K562 (cell line): ENCODE data around the gene PPL. TPM values are rescaled to one million over a fixed set of nuclear protein-coding genes. Genes with fewer than 3 reads are reported as not detected.

Experiments
- ATAC-seq: fragments of 200-7000 bp; cut with Tn5 transposase; 3 replicates; pipeline ENCODE4 v1.9.1; 2020; ENCODE audit warnings: moderate library complexity
- BruUV-seq: library from RNA; stranded (reverse); fragments of 400-500 nt; replicated peaks from 2 replicates; lab custom pipeline; 2021; lab: Mats Ljungman, UMichigan
- CTCF ChIA-PET: fragments of 300-600 bp; formaldehyde crosslinking; extraction: SDS; loops from one replicate; lab custom pipeline; 2021; ENCODE audit warnings: low intra/inter-chr PET ratio; lab: Yijun Ruan, JAX
- POLR2A ChIA-PET: fragments of 300-600, 350-650 bp; sonication (Branson Sonifier 250); formaldehyde crosslinking; extraction: SDS; loops from one replicate; lab custom pipeline; 2021; ENCODE audit warnings: antibody characterized with exemption, inconsistent platforms; lab: Yijun Ruan, JAX
- DNase-seq, 4 experiments: peaks; one replicate each; pipeline versions ENCODE4 v3.0.0 to v3.0.0-alpha.2; 2011 to 2018; ENCODE audit warnings: low spot score in 3 of 4, mixed read lengths in 3 of 4; ENCODE audit errors: extremely low read depth in 1 of 4
- FAIRE-seq: peaks from 2 replicates; lab custom pipeline; 2011; peaks lifted over from hg19 to GRCh38; lab: Jason Lieb, UNC
- H2AFZ ChIP-seq: 2 replicates; pipeline ENCODE4 v1.6.0; 2011; ENCODE audit warnings: low read depth, low read length, control low read depth, inconsistent platforms
- H3K27ac ChIP-seq: fragments of 200-600 bp; 3 replicates; pipeline ENCODE4 v1.8.0; 2011; ENCODE audit warnings: low read depth, mild to moderate bottlenecking, control low read depth, inconsistent platforms, low read length, moderate library complexity, mixed read lengths; ENCODE audit errors: extremely low read depth
- H3K27me3 ChIP-seq, 2 experiments: fragments of 300-600 bp in 1 of 2; 2 replicates in 1 of 2; 3 replicates in 1 of 2; pipeline versions ENCODE4 v1.6.0 to v1.8.0; 2011; ENCODE audit warnings: inconsistent platforms in 2 of 2, low read length in 2 of 2, mild to moderate bottlenecking in 1 of 2, mixed read lengths in 1 of 2, moderate library complexity in 1 of 2; ENCODE audit not compliant: control insufficient read depth in 2 of 2, insufficient read depth in 2 of 2
- H3K36me3 ChIP-seq: fragments of 300-600 bp; 3 replicates; pipeline ENCODE4 v1.8.0; 2011; ENCODE audit warnings: mild to moderate bottlenecking, low read length, inconsistent platforms; ENCODE audit not compliant: control insufficient read depth, insufficient read depth
- H3K4me1 ChIP-seq, 2 experiments: fragments of 200-600 bp in 1 of 2; replicated peaks in 1 of 2; 2 replicates in 1 of 2; 3 replicates in 1 of 2; pipeline versions ENCODE4 v1.5.1 to v1.8.0; 2011; ENCODE audit warnings: inconsistent platforms in 2 of 2, low read length in 2 of 2, mild to moderate bottlenecking in 1 of 2, mixed read lengths in 1 of 2, moderate library complexity in 1 of 2; ENCODE audit not compliant: control insufficient read depth in 2 of 2, insufficient read depth in 2 of 2
- H3K4me2 ChIP-seq: 2 replicates; pipeline ENCODE4 v1.6.1; 2011; ENCODE audit warnings: low read length, control low read depth, inconsistent platforms, mixed read lengths; ENCODE audit not compliant: insufficient read depth
- H3K4me3 ChIP-seq: fragments of 200-600 bp; sonication (generic), shearing (Covaris generic); 2 replicates; pipeline ENCODE4 v1.5.1; 2016; ENCODE audit warnings: control low read depth, inconsistent platforms
- H3K79me2 ChIP-seq: fragments of 200-600 bp; 3 replicates; pipeline ENCODE4 v1.8.0; 2011; ENCODE audit warnings: low read length, inconsistent platforms; ENCODE audit not compliant: control insufficient read depth, insufficient read depth
- H3K9ac ChIP-seq, 2 experiments: 2 replicates each; pipeline versions ENCODE4 v1.6.0 to v1.6.1; 2011; ENCODE audit warnings: low read depth in 2 of 2, low read length in 2 of 2, control low read depth in 1 of 2, inconsistent platforms in 1 of 2, mild to moderate bottlenecking in 1 of 2, mixed read lengths in 1 of 2; ENCODE audit not compliant: insufficient read depth in 1 of 2
- H3K9me1 ChIP-seq: one replicate; pipeline ENCODE4 v1.6.0; 2011; ENCODE audit warnings: inconsistent platforms, mild to moderate bottlenecking, low read length, moderate library complexity; ENCODE audit not compliant: control insufficient read depth, insufficient read depth
- H3K9me3 ChIP-seq: replicated peaks from 2 replicates; pipeline ENCODE4 v1.5.1; 2011; ENCODE audit warnings: low read depth, low read length, inconsistent platforms; ENCODE audit not compliant: control insufficient read depth, insufficient read depth
- H4K20me1 ChIP-seq: replicated peaks from 2 replicates; pipeline ENCODE4 v1.6.1; 2011; ENCODE audit warnings: low read length, inconsistent platforms, mixed read lengths; ENCODE audit not compliant: control insufficient read depth, insufficient read depth
- DPF2 ChIP-seq: fragments of 450-650 bp; IDR thresholded peaks from 2 replicates; pipeline ENCODE4 v1.6.1; 2016
- MECOM ChIP-seq: fragments of 250-450 bp; sonication (Bioruptor Pico); IDR thresholded peaks from 2 replicates; pipeline ENCODE4 v1.8.0; 2022; ENCODE audit warnings: inconsistent platforms
- TFAP4 ChIP-seq: sonication (generic); formaldehyde crosslinking; IDR thresholded peaks from 2 replicates; pipeline ENCODE4 v1.8.0; 2022; ENCODE audit warnings: missing genetic modification reagents, mild to moderate bottlenecking, moderate library complexity, borderline replicate concordance
- U2AF1 ChIP-seq: fragments of 200-400 bp; formaldehyde crosslinking; optimal IDR thresholded peaks from 2 replicates; pipeline ENCODE3; 2017; ENCODE audit warnings: mild to moderate bottlenecking, low read depth, low read length, moderate library complexity
- VEZF1 ChIP-seq: fragments of 200-800 bp; sonication (Bioruptor generic); IDR thresholded peaks from 2 replicates; pipeline ENCODE4 v1.6.1; 2017; ENCODE audit warnings: missing genetic modification characterization, missing compliant biosample characterization
- ZBTB40 ChIP-seq, 2 experiments: fragments of 450-650 bp in 1 of 2; sonication (generic) in 1 of 2; formaldehyde crosslinking in 1 of 2; IDR thresholded peaks; 2 replicates each; pipeline versions ENCODE4 v1.7.1 to v1.9.0; 2016 to 2022; ENCODE audit warnings: inconsistent platforms in 1 of 2, mild to moderate bottlenecking in 1 of 2, missing genetic modification reagents in 1 of 2
- ZNF165 ChIP-seq: fragments of 250-450 bp; sonication (Bioruptor Pico); IDR thresholded peaks from 2 replicates; pipeline ENCODE4 v1.4.0; 2020; ENCODE audit warnings: borderline replicate concordance
- ZNF511 ChIP-seq: sonication (generic); formaldehyde crosslinking; IDR thresholded peaks from 2 replicates; pipeline ENCODE4 v1.8.0; 2022; ENCODE audit warnings: mild to moderate bottlenecking, missing genetic modification reagents
- WGBS: fragments of 100-300 bp; shearing (Covaris generic); methylation state at CpG from one replicate; pipeline ENCODE4 v1.1.6; 2016; ENCODE audit warnings: low coverage, mixed read lengths; ENCODE audit not compliant: insufficient coverage; ENCODE audit errors: missing lambda C conversion rate; 5-methylcytosine and 5-hydroxymethylcytosine counted together
- in situ Hi-C: fragments of 300-500 bp; cut with MboI; formaldehyde crosslinking; loops from 4 replicates; pipeline ENCODE4 v1.15.0; 2018; ENCODE audit warnings: inconsistent platforms, mixed read lengths
- intact Hi-C: fragments of 100-400 bp; cut with micrococcal nuclease; formaldehyde crosslinking; loops from 2 replicates; pipeline ENCODE4 v1.14.2; 2022
- polyA plus RNA-seq, 8 experiments: library from polyadenylated mRNA; depleted of rRNA in 4 of 8; stranded (reverse) in 5 of 8; unstranded in 3 of 8; fragments of >200 nt; fragmentation: Nextera tagmentation in 2 of 8; fragmentation: Illumina TruSeq in 1 of 8; extraction: Ambion mirVana in 2 of 8; extraction: Trizol in 1 of 8; gene quantifications; 2 replicates each; pipeline versions ENCODE4 v1.2.1 to v1.2.3, GENCODE V29; 2011 to 2014; ENCODE audit warnings: inconsistent platforms in 1 of 8, missing spikeins in 1 of 8
- total RNA-seq, 7 experiments: library from RNA; depleted of rRNA in 6 of 7; stranded (reverse); fragments of >200 nt in 6 of 7; fragmentation: Illumina TruSeq in 2 of 7; extraction: Trizol in 2 of 7; gene quantifications; 2 replicates each; pipeline versions ENCODE4 v1.2.1 to v1.2.3, GENCODE V29; 2011 to 2021; ENCODE audit warnings: low replicate concordance in 1 of 7

PPL gene
- total and polyA plus RNA-seq, 9 of the 15 experiments (the other 6 are each of a cell fraction or from before 2014, with no cell fraction given) = 0.01 to 0.15 (median 0.07) TPM; not detected in 3

- FAIRE-seq (no peak), DNase-seq (no peak), ATAC-seq (no peak)
- H3K4me1 ChIP-seq = peaks cover 0 to 4% of the 10 kb centered on the region in 2 experiments; a peak in 1 of 5 replicates
- intact Hi-C loops = no loop called here
- BruUV-seq = no TSS peak
- H3K9ac ChIP-seq = no peak overlapping the region
- CTCF ChIA-PET = no interaction called here
- WGBS = 0% methylated on average over 4 of the region's 4 CpGs
- H4K20me1 ChIP-seq = no peaks in the 10 kb centered on the region
- no peak overlapping the region for H3K4me2 ChIP-seq
- no peak overlapping the region for H3K27ac ChIP-seq
- no peaks in the 10 kb centered on the region for H3K9me1 ChIP-seq
- H3K9me3 ChIP-seq = no peaks in the 10 kb centered on the region
- no peak overlapping the region for H2AFZ ChIP-seq
- no peak overlapping the region for H3K4me3 ChIP-seq
- no peaks in the 10 kb centered on the region for H3K36me3 ChIP-seq
- POLR2A ChIA-PET = no interaction called here
- in situ Hi-C loops = no loop called here
- peaks cover 6 to 32% of the 10 kb centered on the region in 2 experiments; a peak in 4 of 5 replicates for H3K27me3 ChIP-seq
- no peaks in the 10 kb centered on the region for H3K79me2 ChIP-seq
- TF ChIP-seq VEZF1 (CRISPR knock-in tag) = no peak
- TF ChIP-seq DPF2 = no peak
- no peak for TF ChIP-seq MECOM (CRISPR knock-in tag)
- TF ChIP-seq U2AF1 = no peak
- TF ChIP-seq ZBTB40 (IDR thresholded peaks at IDR 0.05) = no peak
- TF ChIP-seq ZBTB40 (CRISPR knock-in tag; IDR thresholded peaks at IDR 0.05) = no peak
- no peak for TF ChIP-seq TFAP4 (CRISPR knock-in tag)
- TF ChIP-seq ZNF165 (CRISPR knock-in tag) = no peak
- TF ChIP-seq ZNF511 (CRISPR knock-in tag) = no peak
Measured at GRCh38 chr16:4917117-4917516, 19.8 kb downstream of the PPL start.
